ENCODE measurements around the gene LCN2.

DNA sequence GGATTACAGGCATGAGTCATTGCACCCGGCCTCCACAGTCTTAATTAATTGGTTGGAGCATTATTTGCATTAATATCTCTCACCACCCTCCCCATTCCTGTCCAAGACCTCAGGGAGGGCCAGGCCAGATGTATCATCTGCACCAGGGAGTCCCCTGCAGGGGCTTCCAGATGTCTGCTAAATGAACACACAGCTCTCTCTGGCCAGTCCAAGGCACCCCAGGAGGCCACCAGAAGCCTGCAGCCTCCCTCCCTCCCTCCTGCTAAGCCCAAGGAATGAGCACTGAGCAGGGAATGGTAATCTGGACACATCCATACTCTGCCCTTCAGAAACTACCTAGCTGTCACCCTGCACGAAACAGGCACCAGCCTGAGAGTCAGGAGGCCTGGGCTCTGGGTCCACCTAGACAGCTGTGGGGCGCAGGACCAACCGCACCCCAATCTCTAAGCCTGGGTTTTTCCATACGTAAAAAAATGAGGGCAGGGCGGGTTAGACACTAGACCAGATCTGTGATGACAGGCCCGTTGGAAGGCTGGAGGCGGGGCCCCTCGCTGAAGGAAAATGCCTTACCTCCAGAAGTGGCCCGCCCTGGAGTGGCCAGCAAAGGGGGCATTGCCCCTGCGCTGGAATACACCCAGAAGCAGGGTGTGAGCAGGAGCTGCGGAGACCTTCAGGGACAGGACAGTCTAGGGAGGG, 33.8 kb downstream of the LCN2 start:
- TF ChIP-seq, protein P1, sequence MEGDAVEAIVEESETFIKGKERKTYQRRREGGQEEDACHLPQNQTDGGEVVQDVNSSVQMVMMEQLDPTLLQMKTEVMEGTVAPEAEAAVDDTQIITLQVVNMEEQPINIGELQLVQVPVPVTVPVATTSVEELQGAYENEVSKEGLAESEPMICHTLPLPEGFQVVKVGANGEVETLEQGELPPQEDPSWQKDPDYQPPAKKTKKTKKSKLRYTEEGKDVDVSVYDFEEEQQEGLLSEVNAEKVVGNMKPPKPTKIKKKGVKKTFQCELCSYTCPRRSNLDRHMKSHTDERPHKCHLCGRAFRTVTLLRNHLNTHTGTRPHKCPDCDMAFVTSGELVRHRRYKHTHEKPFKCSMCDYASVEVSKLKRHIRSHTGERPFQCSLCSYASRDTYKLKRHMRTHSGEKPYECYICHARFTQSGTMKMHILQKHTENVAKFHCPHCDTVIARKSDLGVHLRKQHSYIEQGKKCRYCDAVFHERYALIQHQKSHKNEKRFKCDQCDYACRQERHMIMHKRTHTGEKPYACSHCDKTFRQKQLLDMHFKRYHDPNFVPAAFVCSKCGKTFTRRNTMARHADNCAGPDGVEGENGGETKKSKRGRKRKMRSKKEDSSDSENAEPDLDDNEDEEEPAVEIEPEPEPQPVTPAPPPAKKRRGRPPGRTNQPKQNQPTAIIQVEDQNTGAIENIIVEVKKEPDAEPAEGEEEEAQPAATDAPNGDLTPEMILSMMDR (IDR thresholded peaks at IDR 0.05): no peak
- TF ChIP-seq POLR2AphosphoS5 (IDR thresholded peaks at IDR 0.05): no peak
